NB4 (cell line): ENCODE data around the gene DCLK1.

Source experiments
- DNase-seq: peaks from one replicate; pipeline ENCODE4 v3.0.0; 2010; ENCODE audit warnings: low read depth
- H3K4me3 ChIP-seq: one replicate; pipeline ENCODE4 v1.5.1; 2011; ENCODE audit warnings: mild to moderate bottlenecking, low read depth, low read length, moderate library complexity
- MYC ChIP-seq: IDR thresholded peaks from 2 replicates; pipeline ENCODE4 v1.6.1; 2011; ENCODE audit warnings: low read depth, low read length
- POLR2A ChIP-seq: IDR thresholded peaks from 2 replicates; pipeline ENCODE4 v1.6.1; 2011; ENCODE audit warnings: mild to moderate bottlenecking; ENCODE audit not compliant: insufficient read length; ENCODE audit errors: extremely low read depth
- TF ChIP-seq, protein P1 (sequence below): IDR thresholded peaks from one replicate; pipeline ENCODE4 v1.5.1; 2012; ENCODE audit warnings: low read depth, low read length
- TF ChIP-seq, protein P2 (sequence below): IDR thresholded peaks from 2 replicates; pipeline ENCODE4 v1.6.1; 2011; ENCODE audit warnings: low read depth, low read length

Gene DCLK1

DNA sequence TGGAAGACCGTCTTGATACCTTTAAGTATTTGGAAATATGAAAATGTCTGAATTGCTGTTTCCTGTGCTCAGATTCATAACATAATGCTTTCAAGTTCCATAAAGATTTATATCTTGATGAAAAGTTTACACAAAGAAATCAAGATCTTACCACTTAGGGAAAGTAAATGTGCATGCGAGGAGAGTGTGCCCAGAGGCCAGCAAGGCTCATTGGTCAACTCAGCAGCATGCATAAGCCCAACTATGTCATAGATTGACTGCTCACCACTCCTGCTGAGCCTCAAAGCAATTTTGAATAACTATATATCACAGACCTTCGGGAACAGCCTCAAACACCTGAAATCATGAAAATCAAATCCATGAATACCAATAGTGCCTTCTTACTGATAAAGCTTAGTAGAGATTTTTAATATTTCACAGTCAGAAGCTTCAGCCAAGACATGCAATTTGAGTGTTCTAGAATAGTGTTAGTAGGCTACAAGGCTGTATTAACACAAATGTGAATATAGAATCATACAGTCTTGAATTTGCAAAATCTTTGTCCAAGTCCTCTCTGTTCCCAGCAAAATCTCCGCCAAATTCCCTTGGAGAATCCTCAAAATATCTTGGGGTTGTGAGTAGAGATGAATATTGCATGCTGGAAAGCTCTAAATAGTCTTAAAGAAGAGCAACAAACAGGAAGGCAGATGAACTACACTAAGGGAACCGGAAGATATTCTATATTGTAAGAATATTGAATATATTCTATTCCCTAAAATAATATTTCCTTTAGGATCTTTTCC, 124.1 kb downstream of the DCLK1 start:
- TF ChIP-seq, protein P1, sequence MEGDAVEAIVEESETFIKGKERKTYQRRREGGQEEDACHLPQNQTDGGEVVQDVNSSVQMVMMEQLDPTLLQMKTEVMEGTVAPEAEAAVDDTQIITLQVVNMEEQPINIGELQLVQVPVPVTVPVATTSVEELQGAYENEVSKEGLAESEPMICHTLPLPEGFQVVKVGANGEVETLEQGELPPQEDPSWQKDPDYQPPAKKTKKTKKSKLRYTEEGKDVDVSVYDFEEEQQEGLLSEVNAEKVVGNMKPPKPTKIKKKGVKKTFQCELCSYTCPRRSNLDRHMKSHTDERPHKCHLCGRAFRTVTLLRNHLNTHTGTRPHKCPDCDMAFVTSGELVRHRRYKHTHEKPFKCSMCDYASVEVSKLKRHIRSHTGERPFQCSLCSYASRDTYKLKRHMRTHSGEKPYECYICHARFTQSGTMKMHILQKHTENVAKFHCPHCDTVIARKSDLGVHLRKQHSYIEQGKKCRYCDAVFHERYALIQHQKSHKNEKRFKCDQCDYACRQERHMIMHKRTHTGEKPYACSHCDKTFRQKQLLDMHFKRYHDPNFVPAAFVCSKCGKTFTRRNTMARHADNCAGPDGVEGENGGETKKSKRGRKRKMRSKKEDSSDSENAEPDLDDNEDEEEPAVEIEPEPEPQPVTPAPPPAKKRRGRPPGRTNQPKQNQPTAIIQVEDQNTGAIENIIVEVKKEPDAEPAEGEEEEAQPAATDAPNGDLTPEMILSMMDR: no peak
- TF ChIP-seq POLR2A: no peak
- TF ChIP-seq, protein P2, sequence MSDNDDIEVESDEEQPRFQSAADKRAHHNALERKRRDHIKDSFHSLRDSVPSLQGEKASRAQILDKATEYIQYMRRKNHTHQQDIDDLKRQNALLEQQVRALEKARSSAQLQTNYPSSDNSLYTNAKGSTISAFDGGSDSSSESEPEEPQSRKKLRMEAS: no peak
- TF ChIP-seq MYC: no peak
- no peak for DNase-seq
- H3K4me3 ChIP-seq: no peak overlapping the region

DNA sequence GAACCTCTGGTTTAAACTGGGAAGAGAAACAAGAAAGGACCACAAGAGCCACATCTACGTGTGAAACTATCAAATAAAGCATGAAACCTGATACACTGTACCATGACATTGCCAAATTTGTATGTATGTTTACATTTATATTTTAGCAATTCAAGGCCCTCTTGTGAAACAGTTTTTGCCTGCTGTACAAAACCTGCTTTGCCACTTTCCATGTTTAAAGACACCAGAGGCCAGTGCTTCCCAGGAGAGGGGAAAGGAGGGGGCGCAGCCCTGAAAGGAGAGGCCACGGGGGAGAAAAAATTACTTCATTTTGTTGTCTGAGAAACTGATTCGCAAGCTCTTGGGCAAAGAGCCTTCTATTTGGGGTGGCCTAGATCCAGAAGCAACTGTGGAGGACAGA, 124.8 kb downstream of the DCLK1 start:
- DNase-seq: no peak
- no peak overlapping the region for H3K4me3 ChIP-seq
- TF ChIP-seq POLR2A (no peak), MYC (no peak)
- TF ChIP-seq, protein P2: no peak
- TF ChIP-seq, protein P1: no peak

DNA sequence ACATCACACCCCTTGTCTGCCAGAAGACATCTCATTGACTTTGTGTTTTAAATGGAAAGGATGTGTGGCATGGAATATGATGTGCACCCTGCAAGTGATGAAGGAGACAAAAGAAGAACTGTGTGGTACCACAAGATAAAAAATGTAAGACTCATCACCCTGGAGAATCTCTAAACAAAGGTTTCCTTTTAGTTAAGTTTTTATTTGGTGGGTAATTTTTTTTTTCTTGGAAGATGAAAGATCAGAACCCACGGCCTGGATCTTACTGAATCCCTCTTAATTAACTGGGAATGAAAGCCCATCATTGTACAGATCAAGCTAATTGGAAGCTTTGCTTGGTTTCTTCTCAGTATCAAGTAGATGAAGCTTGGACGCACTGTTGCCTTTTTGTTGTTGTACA, 129.6 kb downstream of the DCLK1 start:
- no peak overlapping the region for H3K4me3 ChIP-seq
- TF ChIP-seq POLR2A (no peak), MYC (no peak)
- TF ChIP-seq, protein P2: no peak
- TF ChIP-seq, protein P1: no peak
- DNase-seq: no peak

DNA sequence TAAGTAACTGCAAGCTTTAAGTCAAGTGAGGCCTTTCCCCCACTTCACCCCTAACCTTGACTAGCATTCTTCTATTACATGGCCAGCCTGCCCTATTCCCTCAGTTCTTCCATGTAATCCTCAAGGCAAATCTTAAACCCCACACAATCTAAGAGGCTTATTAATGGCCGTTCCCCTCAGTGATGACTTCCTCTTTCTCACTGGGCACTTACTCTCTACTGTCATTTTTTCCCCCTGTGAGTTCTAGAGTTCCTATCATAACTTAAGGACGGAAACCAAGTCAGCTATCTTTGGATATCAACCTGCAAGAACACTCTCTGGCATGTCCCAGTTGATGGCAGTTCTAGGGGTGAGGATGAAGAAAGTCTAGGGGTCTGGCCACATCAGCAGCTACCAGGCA, 131.2 kb downstream of the DCLK1 start:
- DNase-seq: no peak
- no peak overlapping the region for H3K4me3 ChIP-seq
- TF ChIP-seq MYC (no peak), POLR2A (no peak)
- TF ChIP-seq, protein P2: no peak
- TF ChIP-seq, protein P1: no peak

DNA sequence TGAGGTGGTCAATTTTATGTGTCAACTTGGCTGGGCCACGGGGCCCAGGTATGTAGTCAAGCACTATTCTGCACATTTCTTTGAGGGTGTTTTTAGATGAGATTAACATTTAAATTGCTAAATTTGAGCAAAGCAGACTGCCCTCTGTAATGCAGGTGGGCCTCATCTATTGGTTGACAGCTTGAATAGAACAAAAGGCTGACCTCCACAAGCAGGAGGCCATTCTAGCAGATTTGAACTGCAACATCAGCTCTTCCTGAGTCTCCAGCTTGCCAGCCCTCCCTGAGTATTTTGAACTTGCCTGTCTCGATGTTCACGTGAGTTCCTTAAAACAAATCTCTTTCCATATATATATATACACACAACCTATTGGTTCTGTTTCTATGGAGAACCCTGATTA, 134.8 kb downstream of the DCLK1 start:
- no peak for DNase-seq
- TF ChIP-seq, protein P2: no peak
- TF ChIP-seq, protein P1: no peak
- no peak for TF ChIP-seq MYC
- TF ChIP-seq POLR2A: no peak
- no peak overlapping the region for H3K4me3 ChIP-seq
